GM12864 (cell line): ENCODE measurements around the gene ALDH1B1.

ENCODE experiments used
- DNase-seq: peaks from one replicate; pipeline ENCODE4 v3.0.0-alpha.2; 2011; ENCODE audit warnings: low read depth
- H3K4me3 ChIP-seq: 2 replicates; pipeline ENCODE4 v1.5.1; 2011; ENCODE audit warnings: mild to moderate bottlenecking, low read depth, low read length, control low read depth
- TF ChIP-seq, protein P1 (sequence below): IDR thresholded peaks from 2 replicates; pipeline ENCODE4 v1.5.1; 2011; ENCODE audit warnings: low read depth, mild to moderate bottlenecking, moderate library complexity, low read length, control low read depth, inconsistent platforms; ENCODE audit errors: missing control alignments

Gene ALDH1B1

DNA sequence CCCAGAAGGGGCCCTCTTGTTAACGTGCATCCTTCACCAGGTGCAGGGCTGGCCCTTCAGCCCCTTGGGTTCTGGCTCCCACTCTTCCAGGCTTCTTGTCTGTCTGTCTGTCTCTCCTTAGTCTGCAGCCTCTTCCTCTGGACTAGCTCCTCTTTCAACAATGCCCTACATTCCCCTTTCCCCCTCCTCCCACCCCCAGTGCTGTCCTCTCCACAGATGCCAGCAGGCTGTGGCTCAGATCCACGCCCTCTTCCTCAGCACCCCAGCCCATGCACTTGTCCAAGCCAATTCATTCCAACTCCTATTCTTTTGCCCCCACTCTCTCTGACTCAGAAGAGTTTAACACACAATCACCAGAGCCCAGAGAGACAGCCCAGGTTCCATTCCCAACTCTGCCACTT, 45.2 kb upstream of the ALDH1B1 start:
- DNase-seq, result no peak
- no peak overlapping the region for H3K4me3 ChIP-seq
- TF ChIP-seq, protein P1, sequence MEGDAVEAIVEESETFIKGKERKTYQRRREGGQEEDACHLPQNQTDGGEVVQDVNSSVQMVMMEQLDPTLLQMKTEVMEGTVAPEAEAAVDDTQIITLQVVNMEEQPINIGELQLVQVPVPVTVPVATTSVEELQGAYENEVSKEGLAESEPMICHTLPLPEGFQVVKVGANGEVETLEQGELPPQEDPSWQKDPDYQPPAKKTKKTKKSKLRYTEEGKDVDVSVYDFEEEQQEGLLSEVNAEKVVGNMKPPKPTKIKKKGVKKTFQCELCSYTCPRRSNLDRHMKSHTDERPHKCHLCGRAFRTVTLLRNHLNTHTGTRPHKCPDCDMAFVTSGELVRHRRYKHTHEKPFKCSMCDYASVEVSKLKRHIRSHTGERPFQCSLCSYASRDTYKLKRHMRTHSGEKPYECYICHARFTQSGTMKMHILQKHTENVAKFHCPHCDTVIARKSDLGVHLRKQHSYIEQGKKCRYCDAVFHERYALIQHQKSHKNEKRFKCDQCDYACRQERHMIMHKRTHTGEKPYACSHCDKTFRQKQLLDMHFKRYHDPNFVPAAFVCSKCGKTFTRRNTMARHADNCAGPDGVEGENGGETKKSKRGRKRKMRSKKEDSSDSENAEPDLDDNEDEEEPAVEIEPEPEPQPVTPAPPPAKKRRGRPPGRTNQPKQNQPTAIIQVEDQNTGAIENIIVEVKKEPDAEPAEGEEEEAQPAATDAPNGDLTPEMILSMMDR, result no peak

DNA sequence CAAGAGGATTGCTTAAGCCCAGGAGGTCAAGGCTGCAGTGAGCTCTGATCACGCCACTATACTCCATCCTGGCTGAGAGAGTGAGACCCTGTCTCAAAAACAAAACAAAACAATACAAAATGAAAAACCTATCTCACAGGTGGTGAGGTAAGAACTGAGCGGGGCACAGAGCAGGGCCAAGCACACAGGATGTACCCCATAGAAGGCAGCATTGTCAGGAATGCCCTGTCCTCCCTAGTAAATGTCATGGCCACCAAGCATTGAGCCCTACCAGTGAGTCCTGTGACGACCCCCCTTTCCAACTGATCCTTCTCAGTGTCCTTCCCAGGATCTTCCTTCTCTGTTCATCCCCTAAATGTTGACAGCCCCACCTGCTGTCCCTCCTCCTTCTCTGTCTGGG, 44.6 kb upstream of the ALDH1B1 start:
- H3K4me3 ChIP-seq, result no peak overlapping the region
- TF ChIP-seq, protein P1, result no peak
- no peak for DNase-seq

DNA sequence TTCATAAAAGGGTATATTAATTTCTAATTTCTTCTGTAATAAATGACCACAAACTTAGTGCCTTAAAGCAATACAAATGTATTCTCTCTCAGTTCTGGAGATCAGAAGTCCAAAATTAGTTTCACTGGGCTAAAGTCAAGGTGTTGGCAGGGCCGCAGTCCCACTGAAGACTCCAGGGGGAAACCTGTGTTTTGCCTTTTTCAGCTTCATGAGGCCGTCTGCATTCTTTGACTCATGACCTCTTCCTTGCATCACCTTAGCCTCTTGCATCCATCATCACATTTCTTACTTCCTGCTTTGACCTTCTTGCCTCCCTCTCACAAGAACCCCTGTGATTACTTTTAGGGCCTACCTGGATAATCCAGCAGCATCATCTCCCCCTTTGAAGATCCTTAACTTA, 42.0 kb upstream of the ALDH1B1 start:
- TF ChIP-seq, protein P1, result no peak
- DNase-seq, result no peak
- no peak overlapping the region for H3K4me3 ChIP-seq

DNA sequence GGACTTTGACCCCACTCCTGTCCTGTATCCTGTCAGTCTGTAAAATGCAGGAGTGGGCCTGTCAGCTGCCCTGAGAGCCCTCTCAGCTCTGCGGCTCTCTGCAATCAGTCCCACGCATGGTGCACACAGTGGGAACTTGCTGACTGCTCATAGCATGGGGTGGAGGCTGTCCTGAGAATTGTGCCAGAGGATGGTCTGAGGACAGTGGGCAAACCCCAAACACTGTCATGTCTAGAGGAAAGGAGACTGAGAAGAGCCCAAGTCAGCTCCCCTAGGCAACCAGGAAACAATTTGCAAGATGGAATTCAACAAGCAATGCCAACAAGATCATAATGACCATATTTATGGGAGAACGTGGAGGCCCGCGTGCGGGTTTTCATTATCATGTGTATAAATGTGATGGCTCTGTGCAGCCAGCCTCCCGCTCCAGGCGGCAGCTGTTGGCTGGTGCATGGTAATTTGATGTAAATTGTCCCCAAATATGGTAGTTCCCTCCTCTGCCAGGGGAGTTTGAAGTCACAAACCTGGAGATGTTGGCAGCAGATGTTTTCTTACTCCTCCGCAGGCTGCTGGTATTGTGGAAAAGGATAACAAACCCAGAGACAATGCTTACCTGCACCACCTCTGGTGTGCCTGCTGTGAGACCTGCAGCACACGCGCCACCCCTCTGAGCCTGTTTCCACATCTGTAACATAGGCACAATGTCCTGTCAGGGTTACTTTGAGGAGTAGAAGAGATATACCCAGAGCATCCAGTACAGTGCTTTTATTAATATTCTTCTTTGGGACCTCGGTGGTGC, 39.8 kb upstream of the ALDH1B1 start:
- DNase-seq, result no peak
- no peak overlapping the region for H3K4me3 ChIP-seq
- TF ChIP-seq, protein P1, result no peak

DNA sequence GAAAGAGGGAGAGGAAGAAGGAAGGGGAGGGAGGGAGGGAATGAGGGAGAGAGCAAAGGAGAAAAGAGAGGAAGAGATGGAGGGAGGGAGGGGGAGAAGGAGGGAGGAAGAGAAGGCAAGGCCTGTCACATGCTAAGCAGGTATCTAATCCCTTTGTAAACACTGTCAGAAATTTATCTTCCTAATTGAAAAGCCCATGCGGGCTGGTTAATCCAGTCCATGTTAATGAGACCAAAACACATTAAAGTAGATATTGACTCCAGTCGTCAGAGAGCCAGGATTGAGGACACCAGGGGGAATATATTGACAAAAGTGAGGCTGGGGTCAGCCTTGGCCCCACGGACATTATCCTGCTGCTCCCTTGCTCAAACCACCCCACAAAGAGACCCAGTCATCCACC, 37.4 kb upstream of the ALDH1B1 start:
- no peak overlapping the region for H3K4me3 ChIP-seq
- TF ChIP-seq, protein P1, result no peak
- DNase-seq, result no peak

DNA sequence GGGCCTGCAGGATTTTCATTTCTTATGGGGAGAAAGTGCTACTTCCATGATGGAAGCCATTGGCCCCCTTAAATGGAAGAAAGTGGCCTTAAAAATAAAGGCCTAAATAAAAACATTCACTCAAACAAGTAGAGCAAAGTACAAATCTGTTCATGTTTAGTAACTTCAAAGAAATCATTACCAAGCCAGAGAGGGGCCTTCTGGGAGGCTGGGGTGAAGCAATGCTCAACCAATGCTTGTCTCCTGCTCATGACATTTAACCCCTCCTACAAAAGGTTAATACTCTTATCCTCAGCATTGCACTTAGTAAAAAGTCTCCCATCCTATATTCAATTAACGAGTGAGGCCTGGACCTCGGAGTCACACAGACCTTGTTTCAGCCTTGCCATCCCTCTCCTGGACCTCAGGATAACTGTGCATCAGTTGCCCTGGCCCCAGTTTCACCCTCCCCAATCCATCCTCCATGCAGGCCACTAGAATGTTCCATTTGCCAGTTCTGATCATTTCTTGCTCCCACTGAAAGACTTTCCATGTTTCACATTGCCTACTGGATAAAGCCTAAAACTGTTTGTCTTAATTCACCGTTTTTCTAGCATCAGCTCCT, 36.9 kb upstream of the ALDH1B1 start:
- no peak overlapping the region for H3K4me3 ChIP-seq
- TF ChIP-seq, protein P1, result no peak
- no peak for DNase-seq
